Measurements from ENCODE around the gene TMIE.

DNA sequence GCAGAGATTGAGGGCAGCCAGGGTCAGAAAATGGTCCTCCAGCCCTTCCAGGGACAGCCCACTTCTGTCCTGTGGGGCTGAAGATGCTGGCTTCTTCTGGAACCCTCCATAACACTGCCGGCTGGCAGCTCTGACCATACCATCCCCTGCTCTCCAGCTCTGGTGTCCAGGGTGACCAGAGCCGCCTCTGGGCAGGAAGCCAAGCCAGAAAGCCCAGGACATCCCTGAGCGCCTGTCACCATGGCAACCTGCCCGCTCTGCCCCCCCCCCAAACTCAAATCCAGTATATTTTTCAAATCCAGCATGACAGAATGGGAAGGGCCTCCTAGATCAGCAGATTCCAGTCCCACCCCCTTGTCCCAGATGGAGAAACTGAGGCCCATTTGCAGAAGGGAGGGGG, 420 bp upstream of the TMIE start:
- TF ChIP-seq, protein P1, sequence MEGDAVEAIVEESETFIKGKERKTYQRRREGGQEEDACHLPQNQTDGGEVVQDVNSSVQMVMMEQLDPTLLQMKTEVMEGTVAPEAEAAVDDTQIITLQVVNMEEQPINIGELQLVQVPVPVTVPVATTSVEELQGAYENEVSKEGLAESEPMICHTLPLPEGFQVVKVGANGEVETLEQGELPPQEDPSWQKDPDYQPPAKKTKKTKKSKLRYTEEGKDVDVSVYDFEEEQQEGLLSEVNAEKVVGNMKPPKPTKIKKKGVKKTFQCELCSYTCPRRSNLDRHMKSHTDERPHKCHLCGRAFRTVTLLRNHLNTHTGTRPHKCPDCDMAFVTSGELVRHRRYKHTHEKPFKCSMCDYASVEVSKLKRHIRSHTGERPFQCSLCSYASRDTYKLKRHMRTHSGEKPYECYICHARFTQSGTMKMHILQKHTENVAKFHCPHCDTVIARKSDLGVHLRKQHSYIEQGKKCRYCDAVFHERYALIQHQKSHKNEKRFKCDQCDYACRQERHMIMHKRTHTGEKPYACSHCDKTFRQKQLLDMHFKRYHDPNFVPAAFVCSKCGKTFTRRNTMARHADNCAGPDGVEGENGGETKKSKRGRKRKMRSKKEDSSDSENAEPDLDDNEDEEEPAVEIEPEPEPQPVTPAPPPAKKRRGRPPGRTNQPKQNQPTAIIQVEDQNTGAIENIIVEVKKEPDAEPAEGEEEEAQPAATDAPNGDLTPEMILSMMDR (conservative IDR thresholded peaks at IDR 0.05 in 1 of 2, IDR thresholded peaks at IDR 0.05 in 1 of 2; ENCODE audit: low read depth in 1 of 2, low read length in 2 of 2): no peak
- no peak for TF ChIP-seq EZH2 (IDR thresholded peaks at IDR 0.05; ENCODE audit: low read length, missing control alignments)

Measured in fibroblast of lung (primary cell).